SK-N-SH treated with all-trans-retinoic acid at 6 μM for 48 hours (cell line): ENCODE measurements around the gene MED26.

Experiments used
- ATAC-seq: fragments of 200-7000 bp; cut with Tn5 transposase; 3 replicates; pipeline ENCODE4 v1.9.1; 2020; ENCODE audit warnings: mild to moderate bottlenecking, moderate library complexity
- ARNTL ChIP-seq: fragments of 450-650 bp; formaldehyde crosslinking; IDR thresholded peaks from 2 replicates; pipeline ENCODE4 v1.5.0; 2020; ENCODE audit warnings: low read depth, mild to moderate bottlenecking, moderate library complexity, borderline replicate concordance
- BACH2 ChIP-seq: fragments of 250-450 bp; sonication (Bioruptor Pico); IDR thresholded peaks from 2 replicates; pipeline ENCODE4 v1.9.0; 2021; ENCODE audit warnings: mild to moderate bottlenecking, borderline replicate concordance
- CREB5 ChIP-seq: fragments of 250-450 bp; sonication (Bioruptor Pico); IDR thresholded peaks from 2 replicates; pipeline ENCODE4 v1.5.1; 2020; ENCODE audit warnings: low read depth, mild to moderate bottlenecking, moderate library complexity
- CSRNP3 ChIP-seq: fragments of 250-450 bp; sonication (Bioruptor Pico); IDR thresholded peaks from 2 replicates; pipeline ENCODE4 v1.5.1; 2021; ENCODE audit warnings: mild to moderate bottlenecking, moderate library complexity
- ESRRG ChIP-seq: fragments of 250-450 bp; sonication (Bioruptor Pico); IDR thresholded peaks from 2 replicates; pipeline ENCODE4 v1.6.1; 2021; ENCODE audit warnings: mild to moderate bottlenecking
- GLIS3 ChIP-seq: fragments of 250-450 bp; sonication (Bioruptor Pico); IDR thresholded peaks from 2 replicates; pipeline ENCODE4 v1.5.0; 2020; ENCODE audit warnings: mild to moderate bottlenecking, moderate library complexity
- ISL1 ChIP-seq: fragments of 250-450 bp; sonication (Bioruptor Pico); IDR thresholded peaks from 2 replicates; pipeline ENCODE4 v2.1.2; 2022; ENCODE audit warnings: mild to moderate bottlenecking, moderate library complexity
- OSR1 ChIP-seq: fragments of 250-450 bp; sonication (Bioruptor Pico); IDR thresholded peaks from 2 replicates; pipeline ENCODE4 v1.8.0; 2022; ENCODE audit warnings: moderate library complexity, mild to moderate bottlenecking, inconsistent platforms
- PATZ1 ChIP-seq: fragments of 250-450 bp; sonication (Bioruptor Pico); IDR thresholded peaks from 2 replicates; pipeline ENCODE4 v1.8.0; 2020; ENCODE audit warnings: mild to moderate bottlenecking, moderate library complexity, borderline replicate concordance
- PPARA ChIP-seq: fragments of 250-450 bp; sonication (Bioruptor Pico); IDR thresholded peaks from 2 replicates; pipeline ENCODE4 v1.5.0; 2020; ENCODE audit warnings: mild to moderate bottlenecking, borderline replicate concordance
- RARB ChIP-seq: fragments of 250-450 bp; sonication (Bioruptor Pico); IDR thresholded peaks from 2 replicates; pipeline ENCODE4 v1.8.0; 2021; ENCODE audit warnings: mild to moderate bottlenecking, moderate library complexity
- SNAI2 ChIP-seq: fragments of 250-450 bp; sonication (Bioruptor Pico); IDR thresholded peaks from 2 replicates; pipeline ENCODE4 v1.5.0; 2020; ENCODE audit warnings: mild to moderate bottlenecking, moderate library complexity
- TCF4 ChIP-seq: fragments of 250-450 bp; sonication (Bioruptor Pico); IDR thresholded peaks from 2 replicates; pipeline ENCODE4 v1.8.0; 2021; ENCODE audit warnings: mild to moderate bottlenecking, moderate library complexity, borderline replicate concordance
- TSHZ2 ChIP-seq: fragments of 250-450 bp; sonication (Bioruptor Pico); IDR thresholded peaks from 2 replicates; pipeline ENCODE4 v1.5.0; 2020; ENCODE audit warnings: mild to moderate bottlenecking, moderate library complexity
- ZC3H10 ChIP-seq: fragments of 250-450 bp; sonication (Bioruptor Pico); IDR thresholded peaks from 2 replicates; pipeline ENCODE4 v1.5.1; 2021; ENCODE audit warnings: mild to moderate bottlenecking, moderate library complexity
- ZFP30 ChIP-seq: fragments of 450-650 bp; formaldehyde crosslinking; IDR thresholded peaks from 2 replicates; pipeline ENCODE4 v1.5.0; 2022; ENCODE audit warnings: mild to moderate bottlenecking, moderate library complexity
- ZNF565 ChIP-seq: fragments of 450-650 bp; formaldehyde crosslinking; conservative IDR thresholded peaks from 2 replicates; pipeline ENCODE4 v1.5.0; 2020; ENCODE audit warnings: low read depth, mild to moderate bottlenecking, moderate library complexity
- ZNF70 ChIP-seq: fragments of 450-650 bp; formaldehyde crosslinking; IDR thresholded peaks from 2 replicates; pipeline ENCODE4 v1.5.0; 2020; ENCODE audit warnings: mild to moderate bottlenecking, moderate library complexity
- ZNF8 ChIP-seq: fragments of 450-650 bp; formaldehyde crosslinking; IDR thresholded peaks from 2 replicates; pipeline ENCODE4 v1.5.0; 2020; ENCODE audit warnings: mild to moderate bottlenecking, moderate library complexity

Gene MED26

GRCh38 chr19:16608290-16608739, 19.7 kb downstream of the MED26 start:
- TF ChIP-seq ESRRG (CRISPR knock-in tag): no peak
- TF ChIP-seq TCF4 (CRISPR knock-in tag): no peak
- TF ChIP-seq CREB5: no peak
- TF ChIP-seq ZFP30: no peak
- TF ChIP-seq ZNF70: no peak
- TF ChIP-seq, all 23 proteins: peak for 0
- no peak for ATAC-seq

- no peak for TF ChIP-seq ZNF8 (CRISPR knock-in tag)
- TF ChIP-seq TSHZ2 (CRISPR knock-in tag): no peak
- TF ChIP-seq GLIS3 (CRISPR knock-in tag): no peak
- no peak for TF ChIP-seq PATZ1 (CRISPR knock-in tag)
- no peak for TF ChIP-seq CSRNP3 (CRISPR knock-in tag)
- no peak for TF ChIP-seq PPARA (CRISPR knock-in tag)
- no peak for TF ChIP-seq BACH2
- no peak for TF ChIP-seq RARB (CRISPR knock-in tag)
- no peak for TF ChIP-seq ZNF565 (CRISPR knock-in tag)
- TF ChIP-seq, all 23 proteins: peak for 0
- ATAC-seq: no peak
These were observed 20.2 kb downstream of the MED26 start for GRCh38 chr19:16607819-16608218.

- TF ChIP-seq SNAI2 (CRISPR knock-in tag) (no peak), RARB (CRISPR knock-in tag) (no peak)
- peak; percentile 66 for ATAC-seq
These were observed 22.4 kb downstream of the MED26 start for GRCh38 chr19:16605553-16605994.

- TF ChIP-seq ZC3H10 (CRISPR knock-in tag) (no peak), SNAI2 (CRISPR knock-in tag) (no peak), ZFP30 (no peak), ZNF565 (CRISPR knock-in tag) (no peak)
- no peak for ATAC-seq
These were observed 22.9 kb downstream of the MED26 start for GRCh38 chr19:16605115-16605514.

GRCh38 chr19:16604615-16605014, 23.4 kb downstream of the MED26 start:
- no peak for TF ChIP-seq ZNF565 (CRISPR knock-in tag)
- no peak for TF ChIP-seq GLIS3 (CRISPR knock-in tag)
- TF ChIP-seq PPARA (CRISPR knock-in tag): no peak
- TF ChIP-seq ZNF70: no peak
- no peak for TF ChIP-seq TCF4 (CRISPR knock-in tag)
- no peak for TF ChIP-seq ESRRG (CRISPR knock-in tag)
- no peak for TF ChIP-seq TSHZ2 (CRISPR knock-in tag)
- no peak for TF ChIP-seq ARNTL (CRISPR knock-in tag)
- no peak for TF ChIP-seq PATZ1 (CRISPR knock-in tag)
- TF ChIP-seq ISL1 (CRISPR knock-in tag): no peak
- TF ChIP-seq ZNF8 (CRISPR knock-in tag): no peak
- no peak for TF ChIP-seq SNAI2 (CRISPR knock-in tag)
- TF ChIP-seq BACH2: no peak
- TF ChIP-seq OSR1 (CRISPR knock-in tag): no peak
- no peak for TF ChIP-seq CREB5
- no peak for ATAC-seq
